NCI-H510A treated with DMSO at 0.1 percent for 48 hours (cell line): Measurements from ENCODE around the gene GPR162.
A peak's percentile ranks its signal among the peaks of the same experiment; 100 is the strongest.

Experiments
- DNase-seq: peaks from one replicate; lab custom pipeline; 2025; lab: John Stamatoyannopoulos, UW

The GPR162 gene

GRCh38 chr12:6834873-6835272, 13.3 kb downstream of the GPR162 start:
- no peak for DNase-seq

- DNase-seq: no peak
Observed at GRCh38 chr12:6836851-6837250, 15.2 kb downstream of the GPR162 start.

GRCh38 chr12:6837370-6838060, 15.9 kb downstream of the GPR162 start:
- no peak for DNase-seq

- DNase-seq: no peak
Observed at GRCh38 chr12:6838854-6839253, 17.2 kb downstream of the GPR162 start.

GRCh38 chr12:6839482-6840201, 18.0 kb downstream of the GPR162 start:
- peak; percentile 30 for DNase-seq

- no peak for DNase-seq
Observed at GRCh38 chr12:6840330-6840729, 18.7 kb downstream of the GPR162 start.

GRCh38 chr12:6840761-6841515, 19.3 kb downstream of the GPR162 start, which contains the start of gene GNB3:
Gene GNB3 (plus strand): TSS chr12:6840925. CDS start chr12:6841288, 363 bp downstream.
- no peak for DNase-seq

- no peak for DNase-seq
Observed at GRCh38 chr12:6842075-6842474, 20.5 kb downstream of the GPR162 start.

GRCh38 chr12:6843118-6843902, 21.7 kb downstream of the GPR162 start:
- no peak for DNase-seq

GRCh38 chr12:6845395-6845794, 23.8 kb downstream of the GPR162 start:
- DNase-seq: no peak

GRCh38 chr12:6846316-6846869, 24.8 kb downstream of the GPR162 start:
- no peak for DNase-seq

GRCh38 chr12:6847676-6848075, 26.1 kb downstream of the GPR162 start:
- no peak for DNase-seq

- no peak for DNase-seq
Observed at GRCh38 chr12:6849427-6849826, 27.8 kb downstream of the GPR162 start.

GRCh38 chr12:6849976-6850560, 28.4 kb downstream of the GPR162 start:
- DNase-seq: no peak

- no peak for DNase-seq
Observed at GRCh38 chr12:6850796-6851152, 29.2 kb downstream of the GPR162 start.

- DNase-seq: peak; percentile 94
Observed at GRCh38 chr12:6851153-6851920, 29.7 kb downstream of the GPR162 start, which contains the start of gene CDCA3. Gene CDCA3 (minus strand): TSS chr12:6851286. CDS start chr12:6850952, 334 bp downstream.

GRCh38 chr12:6851921-6852650, 30.5 kb downstream of the GPR162 start, which contains the start of gene USP5:
Gene USP5 (plus strand): TSS chr12:6852150. CDS start chr12:6852180, 30 bp downstream.
- peak; percentile 90 for DNase-seq

GRCh38 chr12:6852651-6853354, 31.2 kb downstream of the GPR162 start:
- peak; percentile 14 for DNase-seq

- DNase-seq: no peak
Observed at GRCh38 chr12:6853626-6854025, 32.0 kb downstream of the GPR162 start.
